Activated CD4-positive, alpha-beta T cell treated with anti-CD3 and anti-CD28 coated beads for 36 hours (primary cell): ENCODE data around the gene IL1R1. TPM values are rescaled to one million over a fixed set of nuclear protein-coding genes. Genes with fewer than 3 reads are reported as not detected.

Source experiments
- ATAC-seq: fragments of 200-7000 bp; cut with Tn5 transposase; one replicate; pipeline ENCODE4 v1.10.0; 2021; ENCODE audit warnings: mild to moderate bottlenecking, moderate library complexity
- CTCF ChIA-PET: fragments of 350-600 bp; sonication (Branson Sonifier 250); formaldehyde crosslinking; loops from one replicate; lab custom pipeline; 2021; ENCODE audit warnings: antibody characterized with exemption; lab: Charles Lee
- POLR2A ChIA-PET: fragments of 350-600 bp; sonication (Branson Sonifier 250); formaldehyde crosslinking; loops from one replicate; lab custom pipeline; 2021; ENCODE audit warnings: antibody characterized with exemption, inconsistent platforms; lab: Charles Lee
- DNase-seq: peaks from one replicate; pipeline ENCODE4 v3.0.0-alpha.2; 2020
- H3K27ac Mint-ChIP-seq: one replicate; pipeline ENCODE4 v1.8.0; 2021; ENCODE audit warnings: mixed read lengths
- H3K27me3 Mint-ChIP-seq: one replicate; pipeline ENCODE4 v1.8.0; 2021; ENCODE audit warnings: mixed read lengths
- H3K36me3 Mint-ChIP-seq: one replicate; pipeline ENCODE4 v1.8.0; 2021; ENCODE audit warnings: low read depth, mixed read lengths
- H3K4me1 Mint-ChIP-seq: one replicate; pipeline ENCODE4 v1.8.0; 2021; ENCODE audit warnings: mixed read lengths
- H3K4me3 Mint-ChIP-seq: one replicate; pipeline ENCODE4 v1.8.0; 2021; ENCODE audit warnings: mild to moderate bottlenecking, moderate library complexity, mixed read lengths
- H3K9me3 Mint-ChIP-seq: one replicate; pipeline ENCODE4 v1.8.0; 2021; ENCODE audit warnings: low read depth, mixed read lengths
- intact Hi-C, 2 experiments: fragments of 100-400 bp; cut with DNase I in 1 of 2; cut with micrococcal nuclease in 1 of 2; formaldehyde crosslinking; loops; one replicate each; pipeline versions ENCODE4 v1.14.2 to v1.15.1; 2022 to 2024; cut with DNase I, micrococcal nuclease
- total RNA-seq, 2 experiments: library from RNA; stranded (reverse); gene quantifications; one replicate each; pipeline ENCODE4 v1.2.3, GENCODE V29; 2021

The IL1R1 gene
- total RNA-seq, 2 experiments from 2014 or later: 20.8 to 21.8 TPM

- ChIA-PET POLR2A (no interaction called here), CTCF (interaction anchor here (1.0 to 1.3 kb wide), 2 partner anchors 178 to 270 kb away, joined by 3 read pairs; no protein-coding TSS in a partner anchor)
- H3K27me3 Mint-ChIP-seq: peaks cover 12% of the 10 kb centered on the region
- no peak for ATAC-seq
- no peak for DNase-seq
- peaks cover 9% of the 10 kb centered on the region for H3K36me3 Mint-ChIP-seq
- H3K4me1 Mint-ChIP-seq: peaks cover 29% of the 10 kb centered on the region
- no peak overlapping the region for H3K4me3 Mint-ChIP-seq
- no peak overlapping the region for H3K27ac Mint-ChIP-seq
- peaks cover 4% of the 10 kb centered on the region for H3K9me3 Mint-ChIP-seq
- intact Hi-C loops: loop anchor here in 1 of 2 experiments (2.0 kb wide), 1 partner anchor 57 kb away; no protein-coding TSS in a partner anchor
Measured at GRCh38 chr2:102184018-102184417, 41.5 kb downstream of the IL1R1 start.

- POLR2A ChIA-PET: no interaction called here
- Mint-ChIP-seq H3K27me3 (peaks cover 12% of the 10 kb centered on the region), H3K36me3 (peaks cover 7% of the 10 kb centered on the region), H3K27ac (no peak overlapping the region), H3K9me3 (peaks cover 4% of the 10 kb centered on the region), H3K4me3 (no peak overlapping the region), H3K4me1 (peaks cover 29% of the 10 kb centered on the region)
- CTCF ChIA-PET: interaction anchor here (0.6 to 1.5 kb wide), 3 partner anchors 18 to 134 kb away, joined by 3 to 6 read pairs (median 4); no protein-coding TSS in a partner anchor
- DNase-seq: no peak
- no peak for ATAC-seq
- intact Hi-C loops: loop anchor here in 1 of 2 experiments (2.0 kb wide), 1 partner anchor 56 kb away; no protein-coding TSS in a partner anchor
Measured at GRCh38 chr2:102184568-102184967, 42.0 kb downstream of the IL1R1 start.

DNA sequence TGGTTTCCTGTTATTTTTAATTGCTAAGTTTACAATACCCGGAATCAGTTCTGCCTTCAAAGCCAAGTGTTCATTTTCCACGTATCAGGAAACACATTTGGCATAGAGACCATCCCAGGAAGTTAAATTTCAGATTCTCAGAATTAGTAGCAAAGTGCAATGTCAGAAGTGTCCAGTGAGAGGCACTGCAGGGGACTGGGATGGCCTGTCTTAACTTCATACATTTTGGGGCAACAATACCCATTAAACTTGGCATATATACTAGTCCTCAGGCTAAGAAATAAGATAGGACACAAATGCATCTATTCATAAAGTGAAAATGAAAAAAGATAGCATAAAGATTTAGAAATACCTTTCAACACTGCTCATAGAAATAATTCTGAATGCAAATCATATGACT is 42.8 kb downstream of the IL1R1 start:
- intact Hi-C loops: loop anchor here (2.0 to 5.0 kb wide), 3 partner anchors 55 to 257 kb away; partner anchors contain the start of gene IL18R1 (in 1 of the 2)
- CTCF ChIA-PET: interaction anchor here (0.7 to 1.5 kb wide), 3 partner anchors 41 to 135 kb away, joined by 3 to 6 read pairs (median 3); no protein-coding TSS in a partner anchor
- Mint-ChIP-seq H3K4me3 (no peak overlapping the region), H3K4me1 (peaks cover 29% of the 10 kb centered on the region), H3K27me3 (peaks cover 12% of the 10 kb centered on the region), H3K36me3 (peaks cover 7% of the 10 kb centered on the region), H3K9me3 (peaks cover 4% of the 10 kb centered on the region), H3K27ac (no peak overlapping the region)
- POLR2A ChIA-PET: no interaction called here
- ATAC-seq (no peak), DNase-seq (peak; percentile 37)

- H3K27ac Mint-ChIP-seq: peak within 1 kb of the TSS; percentile 90
- H3K9me3 Mint-ChIP-seq: peaks cover 4% of the 10 kb centered on the region
- peak within 1 kb of the TSS; percentile 65 for H3K4me3 Mint-ChIP-seq
- ATAC-seq: peak; percentile 53
- POLR2A ChIA-PET: no interaction called here
- CTCF ChIA-PET: interaction anchor here (0.6 to 2.1 kb wide), 6 partner anchors 11 to 261 kb away, joined by 3 to 12 read pairs (median 3); no protein-coding TSS in a partner anchor
- H3K27me3 Mint-ChIP-seq: peaks cover 9% of the 10 kb centered on the region
- peak; percentile 58 for DNase-seq
- intact Hi-C loops: loop anchor here (2.0 to 5.0 kb wide), 3 partner anchors 54 to 255 kb away; partner anchors contain the start of gene IL18R1 (in 1 of the 2)
- peaks cover 24% of the 10 kb centered on the region for H3K4me1 Mint-ChIP-seq
- peaks cover 7% of the 10 kb centered on the region for H3K36me3 Mint-ChIP-seq
Measured at GRCh38 chr2:102186791-102187495, 44.4 kb downstream of the IL1R1 start, which contains the start of gene IL1RL2. Gene IL1RL2 (plus strand): TSS chr2:102187023. CDS start chr2:102187868, 845 bp downstream.

DNA sequence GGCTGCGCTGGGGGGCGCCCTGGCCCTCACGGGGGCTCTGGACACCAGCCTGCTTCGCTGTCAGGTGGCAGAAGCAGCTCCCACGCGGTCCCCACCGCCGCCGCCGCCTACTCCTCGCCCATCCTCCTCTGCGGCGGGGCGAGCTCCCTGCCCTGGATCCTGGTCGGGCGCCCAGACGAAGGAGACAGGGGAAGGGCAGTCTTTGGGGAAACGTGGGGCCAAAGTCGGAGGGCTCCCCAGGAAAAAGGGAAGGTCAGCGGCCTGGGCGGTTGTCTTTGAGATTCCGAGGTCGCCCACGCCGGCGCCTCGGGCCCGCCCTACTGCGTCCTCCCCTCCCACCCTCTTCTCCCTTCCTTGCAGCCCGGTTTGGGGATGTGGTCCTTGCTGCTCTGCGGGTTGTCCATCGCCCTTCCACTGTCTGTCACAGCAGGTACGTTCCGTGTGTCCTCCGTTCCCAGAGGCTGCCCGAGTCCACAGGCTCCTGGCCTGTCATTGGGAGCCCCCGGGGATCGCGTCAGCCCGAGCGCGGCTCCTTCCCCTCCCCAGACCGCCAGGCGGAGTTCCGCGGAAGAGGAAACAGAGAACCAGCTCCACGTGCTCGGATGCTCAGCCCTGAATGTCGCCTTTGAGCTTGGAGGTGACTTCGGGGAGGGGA is 45.1 kb downstream of the IL1R1 start:
- H3K27me3 Mint-ChIP-seq: peaks cover 8% of the 10 kb centered on the region
- DNase-seq (peak; percentile 70), ATAC-seq (peak; percentile 76)
- H3K4me1 Mint-ChIP-seq: peaks cover 24% of the 10 kb centered on the region
- H3K27ac Mint-ChIP-seq: peak overlapping the region; percentile 90
- H3K4me3 Mint-ChIP-seq: peak overlapping the region; percentile 65
- H3K9me3 Mint-ChIP-seq: peaks cover 4% of the 10 kb centered on the region
- intact Hi-C loops: loop anchor here (2.0 to 5.0 kb wide), 3 partner anchors 53 to 255 kb away; partner anchors contain the start of gene IL18R1 (in 1 of the 2)
- ChIA-PET CTCF (interaction anchor here (0.6 to 2.1 kb wide), 9 partner anchors 10 to 285 kb away, joined by 3 to 12 read pairs (median 3); no protein-coding TSS in a partner anchor), POLR2A (no interaction called here)
- peaks cover 7% of the 10 kb centered on the region for H3K36me3 Mint-ChIP-seq

GRCh38 chr2:102190430-102191107 is 48.0 kb downstream of the IL1R1 start:
- no peak for DNase-seq
- ChIA-PET CTCF (interaction anchor here (1.0 to 1.5 kb wide), 2 partner anchors 10 to 50 kb away, joined by 3 to 6 read pairs; no protein-coding TSS in a partner anchor), POLR2A (no interaction called here)
- peaks cover 7% of the 10 kb centered on the region for H3K27me3 Mint-ChIP-seq
- no peak overlapping the region for H3K4me3 Mint-ChIP-seq
- no peak for ATAC-seq
- intact Hi-C loops: no loop called here
- peaks cover 7% of the 10 kb centered on the region for H3K36me3 Mint-ChIP-seq
- H3K9me3 Mint-ChIP-seq: peaks cover 4% of the 10 kb centered on the region
- no peak overlapping the region for H3K27ac Mint-ChIP-seq
- peaks cover 18% of the 10 kb centered on the region for H3K4me1 Mint-ChIP-seq

DNA sequence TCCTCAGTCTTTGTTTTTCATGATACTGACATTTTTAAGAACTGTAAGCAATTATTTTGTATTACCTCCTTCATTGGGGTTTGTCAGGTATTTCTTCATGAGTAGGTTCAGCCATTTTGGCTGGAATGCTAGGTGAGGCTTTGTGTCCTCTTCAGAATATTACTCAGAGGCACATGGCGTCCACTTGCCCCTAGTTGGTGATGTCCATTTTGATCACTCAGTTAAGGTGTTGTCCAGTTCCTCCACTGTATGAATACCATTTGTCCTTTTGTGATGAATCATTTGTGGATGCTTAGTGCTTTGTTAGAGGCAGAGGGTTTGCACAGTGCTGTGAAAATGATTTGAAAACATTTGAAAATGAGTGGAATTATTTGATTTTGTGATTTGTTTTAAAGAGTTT is 49.0 kb downstream of the IL1R1 start:
- Mint-ChIP-seq H3K27ac (no peak overlapping the region), H3K4me1 (peaks cover 17% of the 10 kb centered on the region), H3K4me3 (no peak overlapping the region), H3K9me3 (peaks cover 4% of the 10 kb centered on the region), H3K36me3 (peaks cover 7% of the 10 kb centered on the region), H3K27me3 (peaks cover 7% of the 10 kb centered on the region)
- ChIA-PET POLR2A (no interaction called here), CTCF (interaction anchor here (0.9 to 1.2 kb wide), 2 partner anchors 30 to 49 kb away, joined by 4 read pairs; no protein-coding TSS in a partner anchor)
- ATAC-seq (no peak), DNase-seq (no peak)
- intact Hi-C loops: no loop called here

- Mint-ChIP-seq H3K4me3 (no peak overlapping the region), H3K36me3 (peaks cover 3% of the 10 kb centered on the region), H3K27ac (no peak overlapping the region), H3K4me1 (peaks cover 10% of the 10 kb centered on the region), H3K27me3 (peaks cover 5% of the 10 kb centered on the region), H3K9me3 (peaks cover 3% of the 10 kb centered on the region)
- DNase-seq: no peak
- intact Hi-C loops: no loop called here
- POLR2A ChIA-PET: no interaction called here
- no peak for ATAC-seq
- CTCF ChIA-PET: interaction anchor here (1.2 kb wide), 1 partner anchor 29 kb away, joined by 4 read pairs; no protein-coding TSS in a partner anchor
Measured at GRCh38 chr2:102193074-102193473, 50.5 kb downstream of the IL1R1 start.

DNA sequence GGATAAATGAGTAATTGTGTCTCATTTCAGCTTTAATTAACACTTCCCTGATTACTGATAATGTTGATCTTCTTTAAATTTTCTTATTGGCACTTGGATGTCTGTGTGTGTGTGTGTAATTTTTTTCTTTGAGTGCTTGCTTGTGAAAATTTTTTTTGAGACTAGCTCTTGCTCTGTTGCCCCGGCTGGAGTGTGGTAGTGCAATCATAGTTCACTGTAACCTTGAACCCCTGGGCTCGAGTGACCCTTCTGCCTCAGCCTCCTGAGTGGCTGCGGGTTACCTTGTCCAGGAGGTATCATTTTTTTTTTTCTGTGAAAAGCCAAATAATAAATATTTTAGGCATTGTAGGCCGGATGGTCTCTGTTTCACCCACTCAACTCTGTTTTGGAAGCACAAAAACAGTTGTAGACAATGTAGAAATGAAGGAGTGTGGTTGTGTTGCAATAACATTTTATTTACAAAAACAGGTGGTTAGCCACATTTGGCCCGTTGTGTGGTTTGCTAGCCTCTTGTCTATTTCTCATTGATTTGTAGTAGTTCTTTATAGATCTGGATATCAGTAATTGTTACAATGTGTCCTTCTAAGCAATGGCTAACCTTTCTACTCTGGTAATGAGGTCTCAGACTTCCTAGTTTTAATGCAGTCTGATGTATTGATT is 52.2 kb downstream of the IL1R1 start:
- intact Hi-C loops: no loop called here
- no peaks in the 10 kb centered on the region for H3K9me3 Mint-ChIP-seq
- CTCF ChIA-PET: no interaction called here

DNA sequence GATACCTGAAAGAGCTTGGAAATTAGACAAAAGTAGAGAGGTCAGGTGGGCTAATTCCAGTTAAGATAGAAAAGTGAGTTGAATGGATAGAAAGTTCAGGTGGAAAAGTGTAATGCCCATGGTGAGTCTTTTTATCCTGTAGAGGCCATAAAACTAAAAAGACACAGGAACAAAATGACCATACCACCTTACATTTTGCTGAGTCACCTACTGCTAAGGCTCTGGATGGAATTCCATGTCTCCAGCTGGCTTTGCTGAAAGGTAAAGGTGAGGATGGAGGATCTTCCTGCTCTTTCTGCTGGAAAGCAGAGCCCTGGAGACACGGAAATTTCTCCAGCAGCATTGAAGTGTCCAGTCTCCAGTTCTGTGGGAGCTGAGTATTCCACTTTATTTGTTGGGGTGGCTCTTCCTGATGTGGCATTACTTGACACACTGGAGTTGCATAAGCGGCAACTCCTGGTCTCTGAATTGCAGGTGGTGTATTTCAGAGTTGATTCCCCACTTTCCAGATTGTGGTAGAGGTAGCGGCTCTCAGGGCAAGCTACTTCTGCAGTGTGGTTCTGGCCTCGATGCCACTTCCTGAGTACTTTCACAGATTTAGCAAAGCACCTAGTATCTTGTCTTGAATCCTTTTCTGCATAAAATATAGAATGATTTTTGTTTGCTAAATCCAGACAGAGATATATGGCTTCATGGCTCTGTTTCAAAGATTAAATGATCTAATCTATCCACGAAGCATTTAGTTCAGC is 55.0 kb downstream of the IL1R1 start:
- intact Hi-C loops: no loop called here
- POLR2A ChIA-PET: no interaction called here
- Mint-ChIP-seq H3K9me3 (no peaks in the 10 kb centered on the region), H3K4me1 (peaks cover 7% of the 10 kb centered on the region), H3K27me3 (peaks cover 5% of the 10 kb centered on the region), H3K4me3 (no peak overlapping the region), H3K36me3 (no peaks in the 10 kb centered on the region), H3K27ac (no peak overlapping the region)
- DNase-seq (no peak), ATAC-seq (no peak)
- CTCF ChIA-PET: interaction anchor here (1.4 kb wide), 1 partner anchor 23 kb away, joined by 4 read pairs; no protein-coding TSS in a partner anchor

More for the DNA sequence above, 52.2 kb downstream of the IL1R1 start:
- Mint-ChIP-seq H3K36me3 (no peaks in the 10 kb centered on the region), H3K4me3 (no peak overlapping the region), H3K4me1 (peaks cover 7% of the 10 kb centered on the region), H3K27ac (no peak overlapping the region), H3K27me3 (peaks cover 5% of the 10 kb centered on the region)
- ATAC-seq (no peak), DNase-seq (no peak)
- POLR2A ChIA-PET: no interaction called here
